DMS79 treated with DMSO at 0.1 percent for 48 hours (cell line): ENCODE measurements around the gene TBC1D26.
A peak's percentile ranks its signal among the peaks of the same experiment; 100 is the strongest.
"Not testable (repeated sequence)": the region's sequence is repeated elsewhere in the genome, so short reads cannot be mapped to it uniquely, and the experiment has no call there.

Experiments used
- DNase-seq: peaks from one replicate; lab custom pipeline; 2025; lab: John Stamatoyannopoulos, UW

The TBC1D26 gene

GRCh38 chr17:15731900-15732299 lies at the start of gene TBC1D26:
Gene TBC1D26 (plus strand): TSS chr17:15732283. CDS start chr17:15735349, 3,066 bp downstream.
- DNase-seq: not testable (repeated sequence)

GRCh38 chr17:15683135-15683534 lies 48.9 kb upstream of the TBC1D26 start:
- DNase-seq: not testable (repeated sequence)

GRCh38 chr17:15683824-15684478 lies 48.1 kb upstream of the TBC1D26 start, which contains the start of gene TRIM16:
Gene TRIM16 (minus strand): TSS chr17:15684311. CDS start chr17:15651609, 32,702 bp downstream.
- DNase-seq: peak; percentile 10

- DNase-seq: not testable (repeated sequence)
Observed at GRCh38 chr17:15687494-15687893, 44.6 kb upstream of the TBC1D26 start.

GRCh38 chr17:15698967-15699366 lies 33.1 kb upstream of the TBC1D26 start:
- DNase-seq: not testable (repeated sequence)

GRCh38 chr17:15699413-15699924 lies 32.6 kb upstream of the TBC1D26 start, which contains the start of gene ZNF286A:
Gene ZNF286A (plus strand): TSS chr17:15699752. CDS start chr17:15700330, 578 bp downstream.
- peak; percentile 78 for DNase-seq

- not testable (repeated sequence) for DNase-seq
Observed at GRCh38 chr17:15699937-15700336, 32.1 kb upstream of the TBC1D26 start.

- not testable (repeated sequence) for DNase-seq
Observed at GRCh38 chr17:15704239-15704638, 27.8 kb upstream of the TBC1D26 start.

GRCh38 chr17:15704813-15705212 lies 27.3 kb upstream of the TBC1D26 start:
- not testable (repeated sequence) for DNase-seq

- not testable (repeated sequence) for DNase-seq
Observed at GRCh38 chr17:15708879-15709278, 23.2 kb upstream of the TBC1D26 start.

- not testable (repeated sequence) for DNase-seq
Observed at GRCh38 chr17:15716601-15717563, 15.2 kb upstream of the TBC1D26 start.

- not testable (repeated sequence) for DNase-seq
Observed at GRCh38 chr17:15730535-15730934, 1.5 kb upstream of the TBC1D26 start.

GRCh38 chr17:15733174-15733789 lies 1.2 kb downstream of the TBC1D26 start:
- DNase-seq: not testable (repeated sequence)

GRCh38 chr17:15736578-15736977 lies 4.5 kb downstream of the TBC1D26 start:
- DNase-seq: not testable (repeated sequence)

GRCh38 chr17:15738066-15738465 lies 6.0 kb downstream of the TBC1D26 start:
- DNase-seq: no peak

- DNase-seq: not testable (repeated sequence)
Observed at GRCh38 chr17:15739259-15739658, 7.2 kb downstream of the TBC1D26 start.

GRCh38 chr17:15740041-15740440 lies 8.0 kb downstream of the TBC1D26 start:
- not testable (repeated sequence) for DNase-seq

GRCh38 chr17:15740570-15741120 lies 8.6 kb downstream of the TBC1D26 start:
- DNase-seq: no peak

- no peak for DNase-seq
Observed at GRCh38 chr17:15741624-15742023, 9.5 kb downstream of the TBC1D26 start.

GRCh38 chr17:15742051-15742795 lies 10.1 kb downstream of the TBC1D26 start:
- no peak for DNase-seq

- DNase-seq: no peak
Observed at GRCh38 chr17:15742921-15743320, 10.8 kb downstream of the TBC1D26 start.
